KBM-7 (cell line): ENCODE measurements around the gene SLC25A20.
"Not testable (repeated sequence)": the region's sequence is repeated elsewhere in the genome, so short reads cannot be mapped to it uniquely, and the experiment has no call there.

Source experiments
- DNase-seq: peaks from one replicate; pipeline ENCODE4 v3.0.0-alpha.2; 2015
- in situ Hi-C: fragments of 300-500 bp; cut with MboI; formaldehyde crosslinking; loops from 2 replicates; pipeline ENCODE4 v1.14.3; 2020; ENCODE audit warnings: low sequenced_read_pairs, low pct_unique_long_range_greater_than_20kb, mixed read lengths

Gene SLC25A20

DNA sequence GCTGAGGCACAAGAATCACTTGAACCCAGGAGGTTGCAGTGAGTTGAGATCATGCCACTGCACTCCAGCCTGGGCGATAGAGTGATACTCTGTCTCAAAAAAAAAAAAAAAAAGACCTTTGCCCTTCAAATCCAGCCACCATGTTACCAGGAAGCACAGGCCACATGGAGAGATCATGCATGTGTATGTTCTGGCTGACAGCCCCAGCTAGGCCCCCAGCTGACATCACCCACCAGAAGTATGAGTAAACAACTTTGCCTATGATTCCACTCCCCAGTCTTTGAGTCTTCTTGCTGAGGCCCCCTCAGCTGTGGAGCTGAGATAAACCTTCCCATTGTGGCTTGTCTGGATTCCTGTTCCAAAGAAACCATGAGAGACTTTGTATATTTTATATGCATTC is 16.6 kb upstream of the SLC25A20 start:
- in situ Hi-C loops = no loop called here
- DNase-seq = no peak

DNA sequence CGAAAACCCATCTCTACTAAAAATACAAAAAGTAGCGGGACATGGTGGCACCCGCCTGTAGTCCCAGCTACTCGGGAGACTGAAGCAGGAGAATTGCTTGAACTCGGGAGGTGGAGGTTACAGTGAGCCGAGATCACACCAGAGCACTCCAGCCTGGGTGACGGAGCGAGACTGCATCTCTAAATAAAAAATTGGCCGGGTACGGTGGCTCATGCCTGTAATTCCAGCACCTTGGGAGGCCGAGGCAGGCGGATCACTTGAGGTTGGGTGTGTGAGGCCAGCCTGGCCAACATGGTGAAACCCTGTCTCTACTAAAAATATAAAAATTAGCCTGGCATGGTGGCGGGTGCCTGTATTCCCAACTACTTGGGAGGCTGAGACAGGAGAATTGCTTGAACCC is 8.3 kb upstream of the SLC25A20 start:
- DNase-seq, in situ Hi-C loops: not testable (repeated sequence)

GRCh38 chr3:48899273-48899672 is 591 bp upstream of the SLC25A20 start:
- in situ Hi-C loops = no loop called here

GRCh38 chr3:48897460-48898376 is 964 bp downstream of the SLC25A20 start:
- in situ Hi-C loops = no loop called here
- peak; percentile 54 for DNase-seq

More at GRCh38 chr3:48899273-48899672, 591 bp upstream of the SLC25A20 start:
- DNase-seq = peak; percentile 40

- in situ Hi-C loops = no loop called here
- peak; percentile 67 for DNase-seq
Observed at GRCh38 chr3:48896936-48897335, 1.7 kb downstream of the SLC25A20 start.

DNA sequence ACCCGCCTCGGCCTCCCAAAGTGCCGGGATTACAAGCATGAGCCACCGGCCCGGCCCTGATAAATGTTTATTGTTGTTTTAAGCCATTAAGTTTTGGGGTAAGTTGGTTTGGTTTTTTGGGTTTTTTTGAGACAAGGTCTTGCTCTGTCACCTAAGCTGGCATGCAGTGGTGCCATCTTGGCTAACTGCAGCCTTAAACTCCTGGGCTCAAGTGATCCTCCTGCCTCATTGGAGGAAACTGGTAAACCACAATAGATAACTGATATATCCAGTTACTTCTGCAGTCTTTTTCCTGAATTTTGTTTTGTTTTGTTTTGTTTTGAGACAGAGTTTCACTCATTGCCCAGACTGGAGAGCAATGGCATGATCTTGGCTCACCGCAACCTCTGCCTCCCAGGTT is 4.2 kb downstream of the SLC25A20 start:
- in situ Hi-C loops = no loop called here
- no peak for DNase-seq

DNA sequence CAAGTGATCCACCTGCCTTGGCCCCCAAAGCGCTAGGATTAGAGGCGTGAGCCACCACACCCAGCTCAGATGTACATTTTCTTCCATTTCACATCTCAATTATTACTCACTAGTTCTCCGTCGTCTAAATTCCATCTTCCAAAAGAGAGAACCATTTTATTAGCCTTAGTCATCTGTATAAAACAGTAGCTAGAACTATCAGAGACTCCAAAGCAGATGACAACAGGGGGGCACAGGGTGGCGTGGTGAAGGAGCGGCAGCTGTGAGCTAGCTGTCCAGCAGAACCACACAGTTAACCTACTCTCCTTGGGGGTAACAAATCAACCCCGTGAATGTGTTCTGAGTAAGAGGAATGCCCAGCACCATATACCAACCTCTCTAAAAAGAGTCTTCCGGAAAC is 7.1 kb downstream of the SLC25A20 start:
- in situ Hi-C loops = no loop called here
- DNase-seq = no peak

- in situ Hi-C loops = no loop called here
- DNase-seq = no peak
Observed at GRCh38 chr3:48885753-48886152, 12.9 kb downstream of the SLC25A20 start.

DNA sequence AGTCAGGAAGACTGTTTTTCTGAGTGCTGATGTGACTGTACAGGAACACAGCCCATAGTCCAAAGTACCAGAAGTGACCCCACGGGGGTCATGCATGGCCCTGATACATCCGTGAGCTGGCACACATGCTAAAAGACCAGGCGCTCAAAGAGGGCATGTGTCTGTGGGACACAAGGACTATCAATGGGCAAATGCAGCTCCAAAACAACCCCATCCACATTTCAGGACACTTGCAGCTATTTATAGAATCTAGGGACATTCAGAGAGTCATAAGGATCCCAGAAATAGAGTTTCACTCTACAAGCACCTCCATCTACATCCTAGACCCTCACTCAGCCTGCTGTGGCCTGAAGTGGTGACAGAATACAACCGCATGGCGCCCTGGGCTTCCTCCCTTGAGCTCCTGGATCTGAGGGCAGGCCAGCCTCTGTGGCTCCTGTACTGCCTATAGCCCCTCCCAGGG is 17.0 kb downstream of the SLC25A20 start:
- in situ Hi-C loops = no loop called here
- no peak for DNase-seq

DNA sequence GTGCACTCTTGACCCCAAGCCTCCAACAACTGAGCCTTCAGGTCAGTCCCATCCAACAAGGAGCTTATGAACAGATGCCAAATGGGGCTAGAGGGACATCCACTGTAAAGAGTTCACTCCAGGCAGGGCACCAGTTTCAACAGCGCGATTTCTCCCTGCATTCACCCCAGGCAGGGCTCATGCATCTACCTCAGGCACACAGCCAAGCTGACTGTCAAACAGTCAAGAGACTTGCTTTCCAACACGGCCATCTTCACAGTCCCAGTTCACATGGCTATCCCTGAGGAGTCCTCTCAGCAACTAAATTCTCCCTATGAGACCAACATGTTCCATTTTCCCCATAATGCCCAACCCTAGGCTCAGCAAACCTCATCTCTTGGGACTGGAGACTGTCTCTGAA is 17.7 kb downstream of the SLC25A20 start:
- in situ Hi-C loops = no loop called here
- no peak for DNase-seq

GRCh38 chr3:48879994-48880377 is 18.7 kb downstream of the SLC25A20 start:
- no peak for DNase-seq
- in situ Hi-C loops = no loop called here

DNA sequence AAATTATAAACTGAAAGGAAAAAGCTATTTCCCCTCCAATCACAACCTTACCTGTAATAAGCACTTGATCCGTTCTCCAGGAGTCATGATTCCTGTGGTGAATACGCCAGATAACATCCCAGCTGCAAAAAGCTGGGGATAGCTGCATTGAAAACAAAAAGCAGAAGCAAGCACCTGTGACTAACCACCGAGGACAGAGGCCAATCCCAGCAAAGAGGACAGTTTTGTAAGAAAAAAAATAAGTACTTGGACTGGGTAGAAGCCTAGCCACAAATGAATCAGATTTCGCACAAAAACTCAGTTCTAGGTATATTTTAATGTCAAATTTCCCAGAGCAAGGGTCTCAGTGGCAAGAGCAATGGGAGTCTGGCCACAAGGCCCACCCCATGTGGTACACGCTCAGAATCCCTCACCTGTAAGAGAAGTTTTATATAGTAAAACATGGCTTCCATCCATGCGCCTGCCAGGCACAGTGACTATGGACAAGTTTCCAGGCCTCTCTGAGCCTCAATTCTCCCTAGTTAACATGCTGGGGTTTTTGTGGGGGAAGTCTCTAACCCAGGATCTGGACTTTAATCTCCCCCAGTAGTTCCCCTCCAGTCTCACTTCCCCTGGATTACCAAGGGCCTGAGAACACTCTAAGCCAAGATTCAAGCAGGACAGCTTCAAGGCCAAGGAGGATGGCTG is 19.2 kb downstream of the SLC25A20 start:
- in situ Hi-C loops = no loop called here
- DNase-seq = no peak

GRCh38 chr3:48877671-48878070 is 21.0 kb downstream of the SLC25A20 start:
- in situ Hi-C loops = no loop called here
- no peak for DNase-seq

DNA sequence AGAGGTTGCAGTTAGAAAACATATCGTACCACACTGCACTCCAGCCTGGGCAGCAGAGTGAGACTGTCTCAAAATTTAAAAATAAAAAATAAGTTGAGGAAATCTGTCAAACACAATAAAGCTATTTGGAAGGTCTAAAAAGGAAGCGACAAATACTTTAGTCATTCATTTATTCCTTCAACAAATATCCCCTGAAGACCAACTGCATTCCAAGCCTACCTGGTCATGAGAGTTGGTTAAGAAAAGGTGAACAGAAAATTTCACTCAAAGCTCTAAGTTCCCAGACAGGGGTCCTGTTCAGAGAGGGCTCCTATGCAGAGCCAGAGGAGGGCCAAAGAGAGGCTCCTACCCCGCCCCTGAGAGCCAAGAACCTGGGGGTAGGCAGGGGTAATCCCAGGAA is 35.6 kb downstream of the SLC25A20 start:
- in situ Hi-C loops = no loop called here
- no peak for DNase-seq

DNA sequence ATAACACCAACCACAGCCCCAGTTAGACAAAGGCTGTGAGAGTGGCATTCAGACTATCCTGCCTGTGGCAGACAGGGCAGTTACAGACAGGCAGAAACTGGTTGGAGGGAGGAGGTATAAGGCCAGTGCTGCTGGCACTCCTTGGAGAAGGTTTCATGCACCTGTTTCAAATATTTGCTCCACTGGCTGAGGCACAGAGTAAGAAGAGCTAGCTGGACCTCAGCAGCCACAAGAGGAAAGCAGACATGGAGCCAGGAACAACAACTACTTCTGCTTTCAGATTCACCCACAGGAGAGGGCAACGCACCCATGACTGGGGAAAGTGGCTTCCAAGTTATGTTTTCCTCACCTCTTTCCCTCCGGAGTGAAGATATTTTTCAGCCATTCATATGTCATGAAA is 39.5 kb downstream of the SLC25A20 start:
- in situ Hi-C loops = no loop called here
- no peak for DNase-seq

GRCh38 chr3:48858709-48859108 is 40.0 kb downstream of the SLC25A20 start:
- in situ Hi-C loops = no loop called here
- DNase-seq = no peak

GRCh38 chr3:48857641-48858040 is 41.0 kb downstream of the SLC25A20 start:
- in situ Hi-C loops = no loop called here
- no peak for DNase-seq

GRCh38 chr3:48856469-48856868 is 42.2 kb downstream of the SLC25A20 start:
- in situ Hi-C loops = no loop called here

GRCh38 chr3:48855681-48856447 is 42.8 kb downstream of the SLC25A20 start:
- in situ Hi-C loops = no loop called here
- DNase-seq = peak; percentile 34

More at GRCh38 chr3:48856469-48856868, 42.2 kb downstream of the SLC25A20 start:
- no peak for DNase-seq

- in situ Hi-C loops = no loop called here
- no peak for DNase-seq
Observed at GRCh38 chr3:48852151-48852550, 46.5 kb downstream of the SLC25A20 start.
